Measurements from ENCODE around the gene SEC31B.

SEC31B gene, protein sequence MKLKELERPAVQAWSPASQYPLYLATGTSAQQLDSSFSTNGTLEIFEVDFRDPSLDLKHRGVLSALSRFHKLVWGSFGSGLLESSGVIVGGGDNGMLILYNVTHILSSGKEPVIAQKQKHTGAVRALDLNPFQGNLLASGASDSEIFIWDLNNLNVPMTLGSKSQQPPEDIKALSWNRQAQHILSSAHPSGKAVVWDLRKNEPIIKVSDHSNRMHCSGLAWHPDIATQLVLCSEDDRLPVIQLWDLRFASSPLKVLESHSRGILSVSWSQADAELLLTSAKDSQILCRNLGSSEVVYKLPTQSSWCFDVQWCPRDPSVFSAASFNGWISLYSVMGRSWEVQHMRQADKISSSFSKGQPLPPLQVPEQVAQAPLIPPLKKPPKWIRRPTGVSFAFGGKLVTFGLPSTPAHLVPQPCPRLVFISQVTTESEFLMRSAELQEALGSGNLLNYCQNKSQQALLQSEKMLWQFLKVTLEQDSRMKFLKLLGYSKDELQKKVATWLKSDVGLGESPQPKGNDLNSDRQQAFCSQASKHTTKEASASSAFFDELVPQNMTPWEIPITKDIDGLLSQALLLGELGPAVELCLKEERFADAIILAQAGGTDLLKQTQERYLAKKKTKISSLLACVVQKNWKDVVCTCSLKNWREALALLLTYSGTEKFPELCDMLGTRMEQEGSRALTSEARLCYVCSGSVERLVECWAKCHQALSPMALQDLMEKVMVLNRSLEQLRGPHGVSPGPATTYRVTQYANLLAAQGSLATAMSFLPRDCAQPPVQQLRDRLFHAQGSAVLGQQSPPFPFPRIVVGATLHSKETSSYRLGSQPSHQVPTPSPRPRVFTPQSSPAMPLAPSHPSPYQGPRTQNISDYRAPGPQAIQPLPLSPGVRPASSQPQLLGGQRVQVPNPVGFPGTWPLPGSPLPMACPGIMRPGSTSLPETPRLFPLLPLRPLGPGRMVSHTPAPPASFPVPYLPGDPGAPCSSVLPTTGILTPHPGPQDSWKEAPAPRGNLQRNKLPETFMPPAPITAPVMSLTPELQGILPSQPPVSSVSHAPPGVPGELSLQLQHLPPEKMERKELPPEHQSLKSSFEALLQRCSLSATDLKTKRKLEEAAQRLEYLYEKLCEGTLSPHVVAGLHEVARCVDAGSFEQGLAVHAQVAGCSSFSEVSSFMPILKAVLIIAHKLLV

GRCh38 chr10:100519311-100520051 is at the start of gene SEC31B:
TSS of gene SEC31B (minus strand) at chr10:100519861. CDS start at chr10:100516952, 2,909 bp downstream.
- DNase-seq (ENCODE audit: extremely low read depth in 1 of 2, low read depth in 1 of 2): no peak

DNA sequence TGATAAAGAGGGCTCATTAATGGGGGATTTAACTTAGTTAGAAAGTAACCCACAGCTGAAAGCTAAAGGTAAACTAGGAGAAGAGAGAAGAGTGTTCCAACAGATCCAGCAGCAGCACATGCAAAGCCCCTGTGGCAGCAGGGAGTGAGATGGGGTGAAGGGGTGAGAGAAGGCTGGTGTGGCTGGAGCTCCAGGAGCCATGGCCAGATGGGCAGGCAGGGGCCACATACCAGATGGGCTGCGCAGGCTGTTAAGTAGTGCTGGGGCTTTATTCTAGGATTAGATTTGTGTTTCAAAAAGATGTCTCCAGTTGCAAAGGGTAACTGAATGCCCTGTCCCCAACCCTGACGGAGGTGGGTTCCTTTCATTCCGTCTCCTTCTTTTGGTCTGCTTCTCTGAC is 49.3 kb upstream of the SEC31B start:
- DNase-seq (ENCODE audit: extremely low read depth in 1 of 2, low read depth in 1 of 2): no peak

DNA sequence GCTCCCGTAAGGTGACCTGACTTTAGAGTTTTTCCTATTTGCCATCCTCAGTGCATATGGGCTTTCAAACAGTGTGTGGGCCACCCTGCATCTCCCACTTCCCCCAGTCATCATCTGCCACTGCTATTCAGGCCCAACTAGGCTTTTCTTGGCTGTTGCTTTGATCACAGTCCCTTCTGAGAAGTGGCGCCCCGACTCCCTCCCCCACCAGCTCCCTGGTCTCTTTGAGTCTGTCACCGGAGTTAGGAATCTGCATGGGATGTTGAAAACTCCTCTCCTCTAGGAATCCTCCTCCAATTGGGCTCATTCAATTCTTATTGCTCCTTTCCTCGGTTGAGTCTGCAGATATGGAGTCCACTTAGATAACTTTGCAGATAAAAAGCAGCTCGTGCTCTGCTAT is 48.2 kb upstream of the SEC31B start:
- DNase-seq (ENCODE audit: extremely low read depth in 1 of 2, low read depth in 1 of 2): no peak

GRCh38 chr10:100567249-100567648 is 47.6 kb upstream of the SEC31B start:
- no peak for DNase-seq (ENCODE audit: extremely low read depth in 1 of 2, low read depth in 1 of 2)

DNA sequence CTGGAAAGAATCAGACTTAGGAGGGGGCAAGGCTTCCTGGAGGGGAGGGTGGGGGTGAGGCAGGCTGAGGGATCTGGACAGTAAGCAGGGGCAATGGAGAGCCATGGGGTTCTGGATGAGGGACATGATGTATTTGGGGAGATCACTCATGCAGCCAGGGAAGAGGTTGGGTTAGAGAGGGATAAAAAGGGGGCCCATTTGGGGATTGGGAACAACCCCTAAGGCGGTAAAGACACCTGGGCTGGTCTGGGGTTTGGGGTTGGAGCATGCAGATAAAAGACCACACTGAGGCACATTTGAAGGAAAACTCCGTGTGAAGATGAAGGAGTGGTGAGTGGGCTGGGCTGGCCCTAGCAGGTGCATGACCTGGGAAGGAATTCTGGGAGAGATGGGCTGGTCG is 46.9 kb upstream of the SEC31B start:
- DNase-seq (ENCODE audit: extremely low read depth in 1 of 2, low read depth in 1 of 2): no peak

DNA sequence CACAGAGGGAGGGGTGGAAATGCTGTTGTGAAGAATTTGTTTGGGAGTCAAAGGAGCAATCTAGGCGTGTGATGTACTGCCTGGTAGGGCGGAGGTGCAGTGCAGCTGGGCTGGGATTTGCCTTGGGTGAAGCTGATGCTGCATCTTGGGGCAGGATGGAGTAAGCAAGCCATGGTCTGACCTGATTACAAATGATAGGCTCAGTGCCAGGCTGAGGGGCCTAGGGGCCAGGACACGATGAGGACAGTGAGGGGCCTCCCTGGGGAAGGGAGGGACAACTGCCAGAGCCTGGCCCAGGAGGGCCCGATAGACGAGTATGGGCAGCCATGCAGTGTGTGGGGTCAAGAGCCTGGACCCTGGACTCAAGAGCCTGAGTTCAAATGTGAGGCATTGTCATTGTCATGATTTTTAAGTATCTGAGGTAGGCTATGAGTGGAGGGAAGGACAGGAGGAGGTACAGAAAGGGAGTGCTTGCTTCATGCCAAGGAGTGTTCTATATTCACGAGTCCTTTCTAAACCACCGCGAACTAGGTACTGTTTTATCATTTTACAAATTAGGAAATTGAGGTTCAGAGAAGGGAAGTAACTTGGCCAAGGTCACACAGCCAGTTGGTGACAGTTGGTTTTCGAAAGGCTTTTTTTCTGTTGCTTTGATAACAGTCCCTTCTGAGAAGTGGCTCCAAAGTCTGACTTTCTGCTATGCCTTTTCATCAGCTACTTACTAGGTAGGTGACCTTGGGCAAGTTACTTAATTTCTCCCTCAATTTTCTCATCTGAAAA is 45.7 kb upstream of the SEC31B start:
- DNase-seq (ENCODE audit: extremely low read depth in 1 of 2, low read depth in 1 of 2): no peak

DNA sequence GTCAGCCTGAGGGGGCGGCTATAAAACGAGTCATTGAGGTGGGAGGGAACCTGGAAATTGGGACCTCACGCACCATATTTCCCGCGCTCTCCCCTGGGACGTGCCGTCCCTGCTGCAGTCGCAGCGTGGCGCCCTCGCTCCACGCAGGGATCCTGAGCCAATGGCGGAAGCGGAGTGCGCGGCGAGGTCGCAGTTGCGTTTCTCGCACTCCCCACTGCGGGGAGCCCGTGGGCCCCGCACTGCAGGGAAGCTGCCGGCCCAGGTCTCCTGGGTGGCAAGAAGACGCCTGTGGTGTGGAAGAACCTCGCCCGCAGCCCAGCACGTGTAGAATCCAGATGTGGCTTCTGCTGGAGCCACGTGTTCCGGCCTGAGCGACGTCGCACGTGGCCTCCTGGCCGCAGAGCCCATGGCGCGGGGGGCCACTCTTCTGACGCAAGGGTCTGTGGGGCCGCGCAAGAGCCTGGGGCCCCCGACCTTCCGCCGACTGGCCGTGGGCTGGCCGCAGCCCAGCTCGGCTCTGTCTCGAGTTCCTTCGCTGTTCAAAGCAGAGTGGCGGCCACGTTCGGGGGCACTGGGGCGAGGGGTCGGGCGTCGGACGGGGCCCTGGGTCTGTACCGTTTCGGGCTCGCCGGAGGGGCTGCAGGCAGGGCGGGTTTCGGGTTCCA is 42.5 kb upstream of the SEC31B start:
- DNase-seq (ENCODE audit: extremely low read depth in 1 of 2, low read depth in 1 of 2): peak; percentile 38 to 55

GRCh38 chr10:100561005-100561404 is 41.3 kb upstream of the SEC31B start:
- no peak for DNase-seq (ENCODE audit: extremely low read depth in 1 of 2, low read depth in 1 of 2)

DNA sequence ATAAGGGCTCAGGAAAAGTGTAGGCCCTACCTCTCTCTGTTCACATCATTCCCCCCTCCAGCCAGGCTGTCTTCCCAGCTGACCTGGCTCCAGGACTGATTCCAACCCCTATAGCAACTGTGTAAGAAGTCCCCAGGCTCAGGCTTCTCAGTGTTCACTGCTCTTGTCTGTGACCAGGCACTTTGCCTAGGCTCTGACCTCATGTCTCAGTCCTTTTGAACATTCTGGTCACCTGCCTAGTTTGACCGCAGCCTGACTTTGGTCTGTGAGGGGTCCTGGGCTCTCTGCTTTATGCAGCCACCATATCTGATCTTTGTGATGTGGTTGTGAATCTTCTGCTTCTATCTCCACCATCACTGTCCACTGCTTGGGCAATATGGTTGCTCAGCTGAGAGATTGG is 40.6 kb upstream of the SEC31B start:
- no peak for DNase-seq (ENCODE audit: extremely low read depth in 1 of 2, low read depth in 1 of 2)

- no peak for DNase-seq (ENCODE audit: extremely low read depth in 1 of 2, low read depth in 1 of 2)
Measured at GRCh38 chr10:100554902-100555301, 35.2 kb upstream of the SEC31B start.

GRCh38 chr10:100553929-100554328 is 34.3 kb upstream of the SEC31B start:
- DNase-seq (ENCODE audit: extremely low read depth in 1 of 2, low read depth in 1 of 2): no peak

- DNase-seq (ENCODE audit: extremely low read depth in 1 of 2, low read depth in 1 of 2): no peak
Measured at GRCh38 chr10:100551738-100552137, 32.1 kb upstream of the SEC31B start.

GRCh38 chr10:100551196-100551595 is 31.5 kb upstream of the SEC31B start:
- no peak for DNase-seq (ENCODE audit: extremely low read depth in 1 of 2, low read depth in 1 of 2)

- no peak for DNase-seq (ENCODE audit: extremely low read depth in 1 of 2, low read depth in 1 of 2)
Measured at GRCh38 chr10:100544950-100545349, 25.3 kb upstream of the SEC31B start.

DNA sequence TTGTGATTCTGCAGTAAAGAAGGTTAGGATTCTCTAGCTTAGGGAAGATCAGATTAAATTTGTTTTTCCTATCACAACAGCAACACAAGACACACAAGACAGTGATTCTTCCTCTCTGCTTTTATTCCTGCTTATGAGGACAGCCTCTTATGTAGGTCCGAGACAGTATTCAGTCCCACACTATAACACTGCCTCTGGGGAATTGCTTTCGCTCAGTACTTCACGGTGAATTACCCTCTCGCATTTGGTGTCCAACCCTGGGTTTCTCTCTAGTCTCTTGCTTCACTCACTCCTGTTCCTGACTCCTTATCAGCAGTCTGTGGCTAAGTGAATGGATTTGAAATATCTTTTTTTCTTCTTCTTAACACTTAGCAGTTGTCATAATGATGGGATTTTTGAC is 17.8 kb upstream of the SEC31B start:
- DNase-seq (ENCODE audit: extremely low read depth in 1 of 2, low read depth in 1 of 2): no peak

DNA sequence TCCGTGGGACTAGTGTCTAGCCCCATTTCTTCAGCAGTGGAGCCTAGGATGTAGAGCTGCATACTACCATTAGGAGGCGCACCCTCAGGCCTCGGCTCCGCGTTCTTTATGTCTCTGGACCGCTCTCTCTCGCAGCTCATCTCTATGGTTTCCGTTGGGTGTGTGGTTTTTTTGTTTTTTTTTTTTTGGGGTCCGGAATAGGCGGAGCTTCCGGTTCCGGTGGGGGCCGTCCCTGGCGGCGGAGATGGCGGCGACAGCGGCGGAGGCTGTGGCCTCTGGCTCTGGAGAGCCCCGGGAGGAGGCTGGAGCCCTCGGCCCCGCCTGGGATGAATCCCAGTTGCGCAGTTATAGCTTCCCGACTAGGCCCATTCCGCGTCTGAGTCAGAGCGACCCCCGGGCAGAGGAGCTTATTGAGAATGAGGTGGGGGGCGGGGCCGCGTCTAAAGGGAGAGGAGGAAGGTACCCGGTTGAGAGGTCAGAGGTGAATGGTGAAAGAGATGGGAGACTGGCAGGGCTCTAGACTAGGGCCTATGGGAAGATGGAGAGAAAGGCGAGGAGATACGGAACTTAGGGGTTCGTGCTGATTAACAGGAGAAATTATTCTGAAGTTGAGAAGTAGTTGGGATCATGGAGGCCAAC is 16.2 kb upstream of the SEC31B start, which contains the start of gene HIF1AN:
HIF1AN (plus strand) TSS at position 229 of the 639 bp plus-strand sequence; CDS start at position 245, 16 bp downstream.
- DNase-seq (ENCODE audit: extremely low read depth in 1 of 2, low read depth in 1 of 2): peak; percentile 75 to 78

DNA sequence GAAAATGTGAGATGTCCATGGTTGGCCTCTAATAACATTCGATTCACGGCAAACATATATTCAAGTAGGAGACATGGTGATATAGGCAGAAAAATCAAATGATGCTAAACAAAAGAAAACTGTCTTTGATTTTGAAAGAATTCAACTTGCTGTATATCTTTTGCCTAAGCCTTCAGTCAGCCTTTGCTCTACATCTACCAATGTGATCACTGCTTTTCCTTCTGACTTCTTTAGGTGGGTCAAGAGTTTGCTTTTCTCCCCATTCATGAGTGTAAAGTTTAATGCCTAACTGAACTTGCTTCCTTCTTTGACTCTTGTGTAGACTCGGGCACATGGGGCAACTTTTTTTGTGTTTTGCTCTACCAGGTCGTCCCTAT is 15.7 kb upstream of the SEC31B start:
- DNase-seq (ENCODE audit: extremely low read depth in 1 of 2, low read depth in 1 of 2): no peak

- no peak for DNase-seq (ENCODE audit: extremely low read depth in 1 of 2, low read depth in 1 of 2)
Measured at GRCh38 chr10:100534726-100535125, 15.1 kb upstream of the SEC31B start.

DNA sequence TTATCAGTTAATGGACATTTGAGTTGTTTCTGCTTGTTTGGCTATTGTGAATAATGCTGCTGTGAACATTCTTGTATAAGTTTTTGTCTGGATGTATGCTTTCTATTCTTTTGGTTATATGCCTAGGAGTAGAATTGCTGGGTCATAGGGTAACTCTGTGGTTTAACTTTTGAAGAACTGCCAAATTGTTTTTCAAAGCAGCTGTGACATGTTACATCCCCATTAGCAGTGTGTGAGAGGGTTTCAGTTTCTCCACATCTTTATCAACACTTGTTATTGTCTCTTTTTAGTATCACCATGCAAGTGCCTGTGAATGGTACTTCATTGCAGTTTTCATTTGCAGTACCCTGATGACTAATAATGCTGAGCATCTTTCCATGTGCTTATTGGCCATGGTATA is 12.1 kb upstream of the SEC31B start:
- DNase-seq (ENCODE audit: extremely low read depth in 1 of 2, low read depth in 1 of 2): no peak
